ENCODE measurements around the gene TSSK1B. TPM values are rescaled to one million over a fixed set of nuclear protein-coding genes. Genes with fewer than 3 reads are reported as not detected.
"Not testable (repeated sequence)": the region's sequence is repeated elsewhere in the genome, so short reads cannot be mapped to it uniquely, and the experiment has no call there.

Gene TSSK1B
- total RNA-seq, 4 donors from 2014 or later = 0.20 TPM; not detected in 3

DNA sequence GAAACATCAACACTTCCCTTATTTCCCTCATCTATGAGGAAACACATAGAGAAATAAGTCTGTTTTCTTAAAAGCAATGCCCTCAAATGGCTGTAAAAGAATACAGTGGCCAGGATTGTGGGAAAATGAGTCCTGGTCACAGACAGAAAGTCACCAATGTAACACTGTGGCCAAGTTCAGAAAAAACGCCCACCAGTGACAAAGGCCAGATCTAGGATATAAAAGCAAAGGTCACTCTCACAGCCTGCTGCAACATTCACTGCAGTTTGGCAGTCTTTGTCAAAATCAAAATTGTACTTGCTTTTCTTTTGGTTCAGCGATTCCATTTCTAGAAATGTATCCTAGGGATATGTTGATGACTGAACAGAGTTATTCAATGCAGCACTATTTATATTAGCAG lies 30.5 kb downstream of the TSSK1B start:
- Histone ChIP-seq H3K27ac (no peak overlapping the region), H3K36me3 (no peaks in the 10 kb centered on the region), H3K9me3 (no peaks in the 10 kb centered on the region), H3K4me1 (no peaks in the 10 kb centered on the region), H3K4me3 (no peak overlapping the region), H3K27me3 (no peaks in the 10 kb centered on the region)
- WGBS, 2 donors (ENCODE audit: low coverage in 1 of 2) = 51 to 52% methylated on average over 2 of the region's 2 CpGs
- intact Hi-C loops (cut with DNase I; ENCODE audit: low total_unique reads) (no loop called here), in situ Hi-C loops (cut with MboI; ENCODE audit: low pct_ligation_motif_present in 1 of 4, low pct_unique_long_range_greater_than_20kb in 1 of 4, low sequenced_read_pairs in 3 of 4) (no loop called here)
- TF ChIP-seq POLR2A (IDR thresholded peaks at IDR 0.05) = no peak
- TF ChIP-seq, protein P1, sequence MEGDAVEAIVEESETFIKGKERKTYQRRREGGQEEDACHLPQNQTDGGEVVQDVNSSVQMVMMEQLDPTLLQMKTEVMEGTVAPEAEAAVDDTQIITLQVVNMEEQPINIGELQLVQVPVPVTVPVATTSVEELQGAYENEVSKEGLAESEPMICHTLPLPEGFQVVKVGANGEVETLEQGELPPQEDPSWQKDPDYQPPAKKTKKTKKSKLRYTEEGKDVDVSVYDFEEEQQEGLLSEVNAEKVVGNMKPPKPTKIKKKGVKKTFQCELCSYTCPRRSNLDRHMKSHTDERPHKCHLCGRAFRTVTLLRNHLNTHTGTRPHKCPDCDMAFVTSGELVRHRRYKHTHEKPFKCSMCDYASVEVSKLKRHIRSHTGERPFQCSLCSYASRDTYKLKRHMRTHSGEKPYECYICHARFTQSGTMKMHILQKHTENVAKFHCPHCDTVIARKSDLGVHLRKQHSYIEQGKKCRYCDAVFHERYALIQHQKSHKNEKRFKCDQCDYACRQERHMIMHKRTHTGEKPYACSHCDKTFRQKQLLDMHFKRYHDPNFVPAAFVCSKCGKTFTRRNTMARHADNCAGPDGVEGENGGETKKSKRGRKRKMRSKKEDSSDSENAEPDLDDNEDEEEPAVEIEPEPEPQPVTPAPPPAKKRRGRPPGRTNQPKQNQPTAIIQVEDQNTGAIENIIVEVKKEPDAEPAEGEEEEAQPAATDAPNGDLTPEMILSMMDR (IDR thresholded peaks at IDR 0.05) = no peak
- TF ChIP-seq POLR2AphosphoS5 (IDR thresholded peaks at IDR 0.05) = no peak
- no peak for TF ChIP-seq EP300 (IDR thresholded peaks at IDR 0.05; ENCODE audit: low read depth)
- no peak for DNase-seq

DNA sequence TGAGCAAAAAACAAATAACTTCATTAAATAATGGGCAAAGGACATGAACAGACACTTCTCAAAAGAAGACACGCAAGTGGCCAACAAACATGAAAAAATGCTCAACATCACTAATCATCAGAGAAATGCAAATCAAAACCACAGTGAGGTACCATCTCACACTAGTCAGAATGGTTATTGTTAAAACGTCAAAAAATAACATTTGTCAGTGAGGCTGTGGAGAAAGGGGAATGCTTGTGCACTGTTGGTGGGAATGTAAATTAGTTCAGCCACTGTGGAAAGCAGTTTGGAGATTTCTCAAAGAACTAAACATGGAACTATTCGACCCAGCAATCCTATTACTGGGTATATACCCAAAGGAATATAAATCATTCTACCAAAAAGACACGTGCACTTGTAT lies 36.8 kb downstream of the TSSK1B start:
- H3K27me3 ChIP-seq; intact Hi-C loops (cut with DNase I; ENCODE audit: low total_unique reads); DNase-seq; H3K36me3 ChIP-seq; H3K4me3 ChIP-seq; H3K9me3 ChIP-seq; H3K27ac ChIP-seq; H3K4me1 ChIP-seq: not testable (repeated sequence)
- in situ Hi-C loops (cut with MboI; ENCODE audit: low pct_ligation_motif_present in 1 of 4, low pct_unique_long_range_greater_than_20kb in 1 of 4, low sequenced_read_pairs in 3 of 4) = loop anchor here in 1 of 4 donors (25.0 kb wide), 1 partner anchor 214 kb away; no protein-coding TSS in a partner anchor
- WGBS, 2 donors (ENCODE audit: low coverage in 1 of 2) = 69 to 78% methylated on average over 2 to 4 of the region's 4 CpGs

DNA sequence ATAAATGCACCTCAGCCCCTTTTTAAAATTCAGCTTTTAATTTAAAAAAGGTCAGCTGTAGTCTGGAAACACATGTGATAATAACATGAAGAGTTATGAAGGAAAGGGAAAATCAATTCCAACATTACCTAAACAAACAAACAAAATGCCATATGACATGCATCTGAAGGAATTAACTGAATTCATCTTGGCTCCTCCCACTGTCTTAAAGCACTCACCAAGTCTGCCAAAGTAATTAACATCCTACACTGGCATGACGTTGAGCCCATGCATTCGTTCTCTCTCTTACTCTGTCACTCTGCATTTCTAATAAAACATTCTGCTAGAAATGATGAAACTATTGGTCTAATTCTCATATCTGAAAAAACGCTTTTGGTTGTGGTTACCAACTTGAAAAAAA lies 37.7 kb downstream of the TSSK1B start:
- intact Hi-C loops (cut with DNase I; ENCODE audit: low total_unique reads) (no loop called here), in situ Hi-C loops (cut with MboI; ENCODE audit: low pct_ligation_motif_present in 1 of 4, low pct_unique_long_range_greater_than_20kb in 1 of 4, low sequenced_read_pairs in 3 of 4) (loop anchor here in 1 of 4 donors (25.0 kb wide), 1 partner anchor 215 kb away; no protein-coding TSS in a partner anchor)
- H3K4me3 ChIP-seq = no peak overlapping the region
- TF ChIP-seq EP300 (IDR thresholded peaks at IDR 0.05; ENCODE audit: low read depth) (no peak), POLR2A (IDR thresholded peaks at IDR 0.05) (no peak), POLR2AphosphoS5 (IDR thresholded peaks at IDR 0.05) (no peak)
- TF ChIP-seq, protein P1 (IDR thresholded peaks at IDR 0.05) = no peak
- no peak overlapping the region for H3K27ac ChIP-seq
- DNase-seq = no peak
- H3K36me3 ChIP-seq = no peaks in the 10 kb centered on the region
- no peaks in the 10 kb centered on the region for H3K9me3 ChIP-seq
- no peaks in the 10 kb centered on the region for H3K27me3 ChIP-seq
- no peaks in the 10 kb centered on the region for H3K4me1 ChIP-seq
- WGBS, 2 donors (ENCODE audit: low coverage in 1 of 2) = 73 to 77% methylated on average over 3 of the region's 3 CpGs

DNA sequence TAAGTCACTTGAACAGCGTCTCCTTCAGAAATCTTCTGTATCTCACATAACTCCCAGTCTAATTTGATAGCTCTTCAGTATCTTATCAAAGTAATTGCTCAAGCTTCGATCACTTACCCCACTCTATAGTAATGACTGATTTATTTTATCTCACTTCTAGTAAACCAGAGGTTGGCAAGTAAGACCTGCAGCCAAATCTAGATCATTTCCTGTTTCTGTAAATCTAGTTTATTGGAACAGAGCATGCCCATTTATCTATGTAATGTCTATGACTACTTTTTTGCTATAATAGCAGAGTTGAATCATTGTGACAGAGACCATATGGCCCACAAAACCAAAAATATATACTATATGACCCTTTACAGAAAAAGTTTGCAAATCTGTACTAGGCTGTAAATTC lies 40.1 kb downstream of the TSSK1B start:
- TF ChIP-seq POLR2A (IDR thresholded peaks at IDR 0.05) = no peak
- TF ChIP-seq, protein P1 (IDR thresholded peaks at IDR 0.05) = no peak
- Histone ChIP-seq H3K9me3 (no peaks in the 10 kb centered on the region), H3K27me3 (no peaks in the 10 kb centered on the region), H3K36me3 (no peaks in the 10 kb centered on the region), H3K4me1 (no peaks in the 10 kb centered on the region), H3K27ac (no peak overlapping the region), H3K4me3 (no peak overlapping the region)
- intact Hi-C loops (cut with DNase I; ENCODE audit: low total_unique reads) = no loop called here
- 80 to 100% methylated on average over 1 to 2 of the region's 2 CpGs for WGBS, 2 donors (ENCODE audit: low coverage in 1 of 2)
- in situ Hi-C loops (cut with MboI; ENCODE audit: low pct_ligation_motif_present in 1 of 4, low pct_unique_long_range_greater_than_20kb in 1 of 4, low sequenced_read_pairs in 3 of 4) = loop anchor here in 1 of 4 donors (25.0 kb wide), 1 partner anchor 218 kb away; no protein-coding TSS in a partner anchor
- no peak for DNase-seq

DNA sequence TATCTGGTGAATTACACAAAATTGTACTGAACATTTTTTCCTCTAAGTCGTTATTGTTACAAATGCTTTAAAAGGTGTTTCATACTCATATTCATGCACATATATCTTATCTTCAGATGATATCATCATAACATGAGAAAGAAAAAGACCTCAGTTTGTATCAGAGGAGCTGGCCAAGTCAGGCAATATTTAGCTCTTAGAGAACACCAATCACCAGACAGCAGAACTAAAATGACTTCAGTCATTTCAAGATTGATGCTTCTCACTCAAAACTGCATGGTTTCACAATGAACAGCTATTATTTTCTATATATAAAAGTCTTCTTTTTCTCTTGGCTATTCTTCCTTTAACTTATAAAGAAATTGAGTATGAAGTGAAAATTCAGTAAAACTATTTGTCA lies 44.6 kb downstream of the TSSK1B start:
- no peaks in the 10 kb centered on the region for H3K36me3 ChIP-seq
- no peak for DNase-seq
- H3K4me3 ChIP-seq = no peak overlapping the region
- intact Hi-C loops (cut with DNase I; ENCODE audit: low total_unique reads) = no loop called here
- TF ChIP-seq POLR2AphosphoS5 (IDR thresholded peaks at IDR 0.05) = no peak
- no peak for TF ChIP-seq POLR2A (IDR thresholded peaks at IDR 0.05)
- TF ChIP-seq EP300 (IDR thresholded peaks at IDR 0.05; ENCODE audit: low read depth) = no peak
- TF ChIP-seq, protein P1 (IDR thresholded peaks at IDR 0.05) = no peak
- no peaks in the 10 kb centered on the region for H3K4me1 ChIP-seq
- no peaks in the 10 kb centered on the region for H3K9me3 ChIP-seq
- WGBS, 2 donors (ENCODE audit: low coverage in 1 of 2) = 65 to 76% methylated on average over 1 of the region's 1 CpG
- no peaks in the 10 kb centered on the region for H3K27me3 ChIP-seq
- H3K27ac ChIP-seq = no peak overlapping the region
- in situ Hi-C loops (cut with MboI; ENCODE audit: low pct_ligation_motif_present in 1 of 4, low pct_unique_long_range_greater_than_20kb in 1 of 4, low sequenced_read_pairs in 3 of 4) = loop anchor here in 1 of 4 donors (25.0 kb wide), 1 partner anchor 222 kb away; no protein-coding TSS in a partner anchor

Measured in transverse colon (tissue), 4 donors.